Effector memory CD4-positive, alpha-beta T cell (primary cell): ENCODE results near the gene IL3RA.
"Not testable (repeated sequence)": the region's sequence is repeated elsewhere in the genome, so short reads cannot be mapped to it uniquely, and the experiment has no call there.

Source experiments
- DNase-seq, 3 donors: peaks; one replicate each; pipeline ENCODE4 v3.0.0-alpha.2; 2020
- H3K27ac ChIP-seq: 2 replicates; pipeline ENCODE4 v1.7.0; 2013; ENCODE audit warnings: mild to moderate bottlenecking, low read length, moderate library complexity; ENCODE audit not compliant: insufficient read depth, poor library complexity, severe bottlenecking
- H3K27me3 ChIP-seq: replicated peaks from 2 replicates; pipeline ENCODE4 v1.7.0; 2013; ENCODE audit warnings: mild to moderate bottlenecking, low read length; ENCODE audit not compliant: insufficient read depth, control insufficient read depth, poor library complexity, severe bottlenecking
- H3K36me3 ChIP-seq: 2 replicates; pipeline ENCODE4 v1.7.0; 2013; ENCODE audit warnings: mild to moderate bottlenecking, low read length, moderate library complexity; ENCODE audit not compliant: control insufficient read depth, insufficient read depth
- H3K4me1 ChIP-seq: 2 replicates; pipeline ENCODE4 v1.7.0; 2013; ENCODE audit warnings: low read length, mild to moderate bottlenecking; ENCODE audit not compliant: control insufficient read depth, insufficient read depth, poor library complexity, severe bottlenecking
- H3K4me3 ChIP-seq: 2 replicates; pipeline ENCODE4 v1.7.0; 2013; ENCODE audit warnings: low read length, low read depth, mild to moderate bottlenecking; ENCODE audit not compliant: insufficient read depth, poor library complexity, severe bottlenecking
- H3K9me3 ChIP-seq: 2 replicates; pipeline ENCODE4 v1.7.0; 2013; ENCODE audit warnings: mild to moderate bottlenecking, low read length, moderate library complexity; ENCODE audit not compliant: control insufficient read depth
- total RNA-seq, 3 donors: gene quantifications; one replicate each; lab custom pipeline; 2026; lab: John Stamatoyannopoulos, UW

IL3RA gene
- 0.17 to 1.2 (median 0.35) reads per million in 3 donors for total RNA-seq

GRCh38 chrX:1336331-1336943 is at the start of gene IL3RA:
Gene IL3RA (plus strand): TSS chrX:1336785. CDS start chrX:1341766, 4,981 bp downstream.
- H3K4me3 ChIP-seq: peak within 1 kb of the TSS; percentile 50

GRCh38 chrX:1289535-1289934 is 47.0 kb upstream of the IL3RA start:
- no peaks in the 10 kb centered on the region for H3K36me3 ChIP-seq
- no peaks in the 10 kb centered on the region for H3K9me3 ChIP-seq
- H3K27me3 ChIP-seq: no peaks in the 10 kb centered on the region
- DNase-seq: no peak
- no peak overlapping the region for H3K27ac ChIP-seq
- H3K4me3 ChIP-seq: no peak overlapping the region
- no peaks in the 10 kb centered on the region for H3K4me1 ChIP-seq

More at GRCh38 chrX:1336331-1336943, at the start of gene IL3RA:
- Histone ChIP-seq H3K27me3 (peaks cover 3% of the 10 kb centered on the region), H3K27ac (no peak within 1 kb of the TSS), H3K4me1 (peaks cover 7% of the 10 kb centered on the region), H3K9me3 (no peaks in the 10 kb centered on the region), H3K36me3 (no peaks in the 10 kb centered on the region)
- no peak for DNase-seq

GRCh38 chrX:1291110-1291740 is 45.4 kb upstream of the IL3RA start:
- no peaks in the 10 kb centered on the region for H3K36me3 ChIP-seq
- H3K27me3 ChIP-seq: no peaks in the 10 kb centered on the region

GRCh38 chrX:1292575-1293290 is 43.9 kb upstream of the IL3RA start:
- no peak overlapping the region for H3K4me3 ChIP-seq
- no peaks in the 10 kb centered on the region for H3K4me1 ChIP-seq
- H3K9me3 ChIP-seq: no peaks in the 10 kb centered on the region
- DNase-seq: no peak
- H3K27me3 ChIP-seq: no peaks in the 10 kb centered on the region
- H3K27ac ChIP-seq: no peak overlapping the region
- no peaks in the 10 kb centered on the region for H3K36me3 ChIP-seq

More at GRCh38 chrX:1291110-1291740, 45.4 kb upstream of the IL3RA start:
- no peak for DNase-seq
- no peaks in the 10 kb centered on the region for H3K9me3 ChIP-seq
- no peak overlapping the region for H3K27ac ChIP-seq
- H3K4me3 ChIP-seq: no peak overlapping the region
- no peaks in the 10 kb centered on the region for H3K4me1 ChIP-seq

- Histone ChIP-seq H3K4me1 (no peaks in the 10 kb centered on the region), H3K27me3 (no peaks in the 10 kb centered on the region), H3K4me3 (no peak overlapping the region), H3K36me3 (no peaks in the 10 kb centered on the region), H3K9me3 (no peaks in the 10 kb centered on the region), H3K27ac (no peak overlapping the region)
- DNase-seq: no peak
These were observed 42.1 kb upstream of the IL3RA start for GRCh38 chrX:1294301-1295067.

GRCh38 chrX:1295550-1295949 is 41.0 kb upstream of the IL3RA start:
- no peaks in the 10 kb centered on the region for H3K9me3 ChIP-seq
- no peaks in the 10 kb centered on the region for H3K36me3 ChIP-seq
- H3K4me1 ChIP-seq: no peaks in the 10 kb centered on the region
- H3K27ac ChIP-seq: no peak overlapping the region
- no peak for DNase-seq
- H3K4me3 ChIP-seq: no peak overlapping the region
- no peaks in the 10 kb centered on the region for H3K27me3 ChIP-seq

- H3K4me1 ChIP-seq, H3K27ac ChIP-seq, H3K9me3 ChIP-seq, H3K4me3 ChIP-seq, H3K27me3 ChIP-seq, DNase-seq, H3K36me3 ChIP-seq: not testable (repeated sequence)
These were observed 39.0 kb upstream of the IL3RA start for GRCh38 chrX:1297591-1297990.

GRCh38 chrX:1300449-1300848 is 36.1 kb upstream of the IL3RA start:
- H3K36me3 ChIP-seq: no peaks in the 10 kb centered on the region
- no peak overlapping the region for H3K27ac ChIP-seq
- DNase-seq: no peak
- no peak overlapping the region for H3K4me3 ChIP-seq
- no peaks in the 10 kb centered on the region for H3K9me3 ChIP-seq
- no peaks in the 10 kb centered on the region for H3K4me1 ChIP-seq
- no peaks in the 10 kb centered on the region for H3K27me3 ChIP-seq

- Histone ChIP-seq H3K36me3 (no peaks in the 10 kb centered on the region), H3K4me1 (no peaks in the 10 kb centered on the region), H3K9me3 (no peaks in the 10 kb centered on the region)
These were observed 31.2 kb upstream of the IL3RA start for GRCh38 chrX:1305411-1305810.

More at GRCh38 chrX:1305411-1305810, 31.2 kb upstream of the IL3RA start:
- H3K4me3 ChIP-seq: no peak overlapping the region
- H3K27me3 ChIP-seq: no peaks in the 10 kb centered on the region
- no peak for DNase-seq
- no peak overlapping the region for H3K27ac ChIP-seq
